K562 (cell line): ENCODE measurements around the gene ATMIN. TPM values are rescaled to one million over a fixed set of nuclear protein-coding genes. Genes with fewer than 3 reads are reported as not detected.

Experiments used
- CREB1 ChIP-seq, 2 experiments: sonication (generic) in 1 of 2; formaldehyde crosslinking in 1 of 2; IDR thresholded peaks; 2 replicates each; pipeline versions ENCODE4 v1.6.1 to v1.8.0; 2012 to 2022; ENCODE audit warnings: inconsistent platforms in 1 of 2, mild to moderate bottlenecking in 1 of 2, missing genetic modification reagents in 1 of 2, moderate library complexity in 1 of 2
- NR3C1 ChIP-seq: sonication (generic); formaldehyde crosslinking; IDR thresholded peaks from 2 replicates; pipeline ENCODE4 v1.8.1; 2022; ENCODE audit warnings: missing genetic modification reagents
- OTX1 ChIP-seq: fragments of 450-650 bp; formaldehyde crosslinking; IDR thresholded peaks from 2 replicates; pipeline ENCODE4 v1.4.0; 2022; ENCODE audit warnings: mild to moderate bottlenecking
- RUNX1 ChIP-seq: sonication (generic); IDR thresholded peaks from 2 replicates; pipeline ENCODE4 v1.6.1; 2016; ENCODE audit warnings: antibody characterized with exemption, low read depth
- SMARCC2 ChIP-seq: fragments of 450-650 bp; IDR thresholded peaks from 2 replicates; pipeline ENCODE4 v1.6.1; 2017; ENCODE audit warnings: antibody characterized with exemption, moderate library complexity, mild to moderate bottlenecking, low read depth
- SP1 ChIP-seq: sonication (generic); formaldehyde crosslinking; IDR thresholded peaks from 2 replicates; pipeline ENCODE4 v1.8.1; 2022; ENCODE audit warnings: mild to moderate bottlenecking, missing genetic modification reagents
- ZBTB5 ChIP-seq: fragments of 450-650 bp; IDR thresholded peaks from 2 replicates; pipeline ENCODE4 v1.6.1; 2017; ENCODE audit warnings: antibody characterized with exemption
- polyA plus RNA-seq, 8 experiments: library from polyadenylated mRNA; depleted of rRNA in 4 of 8; stranded (reverse) in 5 of 8; unstranded in 3 of 8; fragments of >200 nt; fragmentation: Nextera tagmentation in 2 of 8; fragmentation: Illumina TruSeq in 1 of 8; extraction: Ambion mirVana in 2 of 8; extraction: Trizol in 1 of 8; gene quantifications; 2 replicates each; pipeline versions ENCODE4 v1.2.1 to v1.2.3, GENCODE V29; 2011 to 2014; ENCODE audit warnings: inconsistent platforms in 1 of 8, missing spikeins in 1 of 8
- total RNA-seq, 7 experiments: library from RNA; depleted of rRNA in 6 of 7; stranded (reverse); fragments of >200 nt in 6 of 7; fragmentation: Illumina TruSeq in 2 of 7; extraction: Trizol in 2 of 7; gene quantifications; 2 replicates each; pipeline versions ENCODE4 v1.2.1 to v1.2.3, GENCODE V29; 2011 to 2021; ENCODE audit warnings: low replicate concordance in 1 of 7
- TF ChIP-seq, protein P1 (sequence below): fragments of 450-650 bp; IDR thresholded peaks from 2 replicates; pipeline ENCODE4 v1.6.1; 2016; ENCODE audit warnings: mild to moderate bottlenecking, moderate library complexity
- TF ChIP-seq, protein P2 (sequence below), 2 experiments: IDR thresholded peaks; 2 replicates each; pipeline ENCODE4 v1.6.1; 2012; ENCODE audit warnings: improper control_type of control experiment in 2 of 2, low read depth in 2 of 2, low read length in 2 of 2, borderline replicate concordance in 1 of 2

ATMIN gene
- total and polyA plus RNA-seq, 9 of the 15 experiments (the other 6 are each of a cell fraction or from before 2014, with no cell fraction given), result 6.7 to 40.9 (median 23.4) TPM

GRCh38 chr16:81006813-81007695 lies 28.6 kb upstream of the ATMIN start, which contains the start of the genes CENPN and CMC2 (continued):
- TF ChIP-seq, protein P1, sequence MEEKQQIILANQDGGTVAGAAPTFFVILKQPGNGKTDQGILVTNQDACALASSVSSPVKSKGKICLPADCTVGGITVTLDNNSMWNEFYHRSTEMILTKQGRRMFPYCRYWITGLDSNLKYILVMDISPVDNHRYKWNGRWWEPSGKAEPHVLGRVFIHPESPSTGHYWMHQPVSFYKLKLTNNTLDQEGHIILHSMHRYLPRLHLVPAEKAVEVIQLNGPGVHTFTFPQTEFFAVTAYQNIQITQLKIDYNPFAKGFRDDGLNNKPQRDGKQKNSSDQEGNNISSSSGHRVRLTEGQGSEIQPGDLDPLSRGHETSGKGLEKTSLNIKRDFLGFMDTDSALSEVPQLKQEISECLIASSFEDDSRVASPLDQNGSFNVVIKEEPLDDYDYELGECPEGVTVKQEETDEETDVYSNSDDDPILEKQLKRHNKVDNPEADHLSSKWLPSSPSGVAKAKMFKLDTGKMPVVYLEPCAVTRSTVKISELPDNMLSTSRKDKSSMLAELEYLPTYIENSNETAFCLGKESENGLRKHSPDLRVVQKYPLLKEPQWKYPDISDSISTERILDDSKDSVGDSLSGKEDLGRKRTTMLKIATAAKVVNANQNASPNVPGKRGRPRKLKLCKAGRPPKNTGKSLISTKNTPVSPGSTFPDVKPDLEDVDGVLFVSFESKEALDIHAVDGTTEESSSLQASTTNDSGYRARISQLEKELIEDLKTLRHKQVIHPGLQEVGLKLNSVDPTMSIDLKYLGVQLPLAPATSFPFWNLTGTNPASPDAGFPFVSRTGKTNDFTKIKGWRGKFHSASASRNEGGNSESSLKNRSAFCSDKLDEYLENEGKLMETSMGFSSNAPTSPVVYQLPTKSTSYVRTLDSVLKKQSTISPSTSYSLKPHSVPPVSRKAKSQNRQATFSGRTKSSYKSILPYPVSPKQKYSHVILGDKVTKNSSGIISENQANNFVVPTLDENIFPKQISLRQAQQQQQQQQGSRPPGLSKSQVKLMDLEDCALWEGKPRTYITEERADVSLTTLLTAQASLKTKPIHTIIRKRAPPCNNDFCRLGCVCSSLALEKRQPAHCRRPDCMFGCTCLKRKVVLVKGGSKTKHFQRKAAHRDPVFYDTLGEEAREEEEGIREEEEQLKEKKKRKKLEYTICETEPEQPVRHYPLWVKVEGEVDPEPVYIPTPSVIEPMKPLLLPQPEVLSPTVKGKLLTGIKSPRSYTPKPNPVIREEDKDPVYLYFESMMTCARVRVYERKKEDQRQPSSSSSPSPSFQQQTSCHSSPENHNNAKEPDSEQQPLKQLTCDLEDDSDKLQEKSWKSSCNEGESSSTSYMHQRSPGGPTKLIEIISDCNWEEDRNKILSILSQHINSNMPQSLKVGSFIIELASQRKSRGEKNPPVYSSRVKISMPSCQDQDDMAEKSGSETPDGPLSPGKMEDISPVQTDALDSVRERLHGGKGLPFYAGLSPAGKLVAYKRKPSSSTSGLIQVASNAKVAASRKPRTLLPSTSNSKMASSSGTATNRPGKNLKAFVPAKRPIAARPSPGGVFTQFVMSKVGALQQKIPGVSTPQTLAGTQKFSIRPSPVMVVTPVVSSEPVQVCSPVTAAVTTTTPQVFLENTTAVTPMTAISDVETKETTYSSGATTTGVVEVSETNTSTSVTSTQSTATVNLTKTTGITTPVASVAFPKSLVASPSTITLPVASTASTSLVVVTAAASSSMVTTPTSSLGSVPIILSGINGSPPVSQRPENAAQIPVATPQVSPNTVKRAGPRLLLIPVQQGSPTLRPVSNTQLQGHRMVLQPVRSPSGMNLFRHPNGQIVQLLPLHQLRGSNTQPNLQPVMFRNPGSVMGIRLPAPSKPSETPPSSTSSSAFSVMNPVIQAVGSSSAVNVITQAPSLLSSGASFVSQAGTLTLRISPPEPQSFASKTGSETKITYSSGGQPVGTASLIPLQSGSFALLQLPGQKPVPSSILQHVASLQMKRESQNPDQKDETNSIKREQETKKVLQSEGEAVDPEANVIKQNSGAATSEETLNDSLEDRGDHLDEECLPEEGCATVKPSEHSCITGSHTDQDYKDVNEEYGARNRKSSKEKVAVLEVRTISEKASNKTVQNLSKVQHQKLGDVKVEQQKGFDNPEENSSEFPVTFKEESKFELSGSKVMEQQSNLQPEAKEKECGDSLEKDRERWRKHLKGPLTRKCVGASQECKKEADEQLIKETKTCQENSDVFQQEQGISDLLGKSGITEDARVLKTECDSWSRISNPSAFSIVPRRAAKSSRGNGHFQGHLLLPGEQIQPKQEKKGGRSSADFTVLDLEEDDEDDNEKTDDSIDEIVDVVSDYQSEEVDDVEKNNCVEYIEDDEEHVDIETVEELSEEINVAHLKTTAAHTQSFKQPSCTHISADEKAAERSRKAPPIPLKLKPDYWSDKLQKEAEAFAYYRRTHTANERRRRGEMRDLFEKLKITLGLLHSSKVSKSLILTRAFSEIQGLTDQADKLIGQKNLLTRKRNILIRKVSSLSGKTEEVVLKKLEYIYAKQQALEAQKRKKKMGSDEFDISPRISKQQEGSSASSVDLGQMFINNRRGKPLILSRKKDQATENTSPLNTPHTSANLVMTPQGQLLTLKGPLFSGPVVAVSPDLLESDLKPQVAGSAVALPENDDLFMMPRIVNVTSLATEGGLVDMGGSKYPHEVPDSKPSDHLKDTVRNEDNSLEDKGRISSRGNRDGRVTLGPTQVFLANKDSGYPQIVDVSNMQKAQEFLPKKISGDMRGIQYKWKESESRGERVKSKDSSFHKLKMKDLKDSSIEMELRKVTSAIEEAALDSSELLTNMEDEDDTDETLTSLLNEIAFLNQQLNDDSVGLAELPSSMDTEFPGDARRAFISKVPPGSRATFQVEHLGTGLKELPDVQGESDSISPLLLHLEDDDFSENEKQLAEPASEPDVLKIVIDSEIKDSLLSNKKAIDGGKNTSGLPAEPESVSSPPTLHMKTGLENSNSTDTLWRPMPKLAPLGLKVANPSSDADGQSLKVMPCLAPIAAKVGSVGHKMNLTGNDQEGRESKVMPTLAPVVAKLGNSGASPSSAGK, result peak; percentile 90
- TF ChIP-seq SP1 (CRISPR knock-in tag), result peak; percentile 99
- TF ChIP-seq CREB1 (IDR thresholded peaks at IDR 0.05), result peak; percentile 93
- peak; percentile 95 for TF ChIP-seq CREB1 (CRISPR knock-in tag; IDR thresholded peaks at IDR 0.05)
- no peak for TF ChIP-seq ZBTB5
- TF ChIP-seq, protein P2, sequence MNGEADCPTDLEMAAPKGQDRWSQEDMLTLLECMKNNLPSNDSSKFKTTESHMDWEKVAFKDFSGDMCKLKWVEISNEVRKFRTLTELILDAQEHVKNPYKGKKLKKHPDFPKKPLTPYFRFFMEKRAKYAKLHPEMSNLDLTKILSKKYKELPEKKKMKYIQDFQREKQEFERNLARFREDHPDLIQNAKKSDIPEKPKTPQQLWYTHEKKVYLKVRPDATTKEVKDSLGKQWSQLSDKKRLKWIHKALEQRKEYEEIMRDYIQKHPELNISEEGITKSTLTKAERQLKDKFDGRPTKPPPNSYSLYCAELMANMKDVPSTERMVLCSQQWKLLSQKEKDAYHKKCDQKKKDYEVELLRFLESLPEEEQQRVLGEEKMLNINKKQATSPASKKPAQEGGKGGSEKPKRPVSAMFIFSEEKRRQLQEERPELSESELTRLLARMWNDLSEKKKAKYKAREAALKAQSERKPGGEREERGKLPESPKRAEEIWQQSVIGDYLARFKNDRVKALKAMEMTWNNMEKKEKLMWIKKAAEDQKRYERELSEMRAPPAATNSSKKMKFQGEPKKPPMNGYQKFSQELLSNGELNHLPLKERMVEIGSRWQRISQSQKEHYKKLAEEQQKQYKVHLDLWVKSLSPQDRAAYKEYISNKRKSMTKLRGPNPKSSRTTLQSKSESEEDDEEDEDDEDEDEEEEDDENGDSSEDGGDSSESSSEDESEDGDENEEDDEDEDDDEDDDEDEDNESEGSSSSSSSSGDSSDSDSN (IDR thresholded peaks at IDR 0.05; ENCODE audit: borderline replicate concordance in 1 of 2, low read depth in 2 of 2, low read length in 2 of 2), result 0 out of 4 replicates have a peak, but pooled peaks of 1 of the 2 experiments have one; percentile 29
- no peak for TF ChIP-seq NR3C1 (CRISPR knock-in tag)
- 0 out of 2 replicates have a peak, but pooled peaks have one; percentile 53 for TF ChIP-seq SMARCC2
- TF ChIP-seq RUNX1, result 0 out of 2 replicates have a peak, but pooled peaks have one; percentile 51
- peak; percentile 10; the same call in 1 of the 2 replicates for TF ChIP-seq OTX1 (CRISPR knock-in tag)
